Progenitor cell of endocrine pancreas (in vitro differentiated cells): ENCODE data around the gene DOK1. TPM values are rescaled to one million over a fixed set of nuclear protein-coding genes. Genes with fewer than 3 reads are reported as not detected.
A peak's percentile ranks its signal among the peaks of the same experiment; 100 is the strongest.
"Not testable (repeated sequence)": the region's sequence is repeated elsewhere in the genome, so short reads cannot be mapped to it uniquely, and the experiment has no call there.

Experiments used
- DNase-seq: peaks from one replicate; pipeline ENCODE4 v3.0.0; 2021; ENCODE audit warnings: low spot score; ENCODE audit not compliant: unreplicated experiment
- H3K27ac Mint-ChIP-seq: 2 replicates; pipeline ENCODE4 v1.8.0; 2021; ENCODE audit warnings: mild to moderate bottlenecking, moderate library complexity, mixed read lengths
- H3K27me3 Mint-ChIP-seq: 2 replicates; pipeline ENCODE4 v1.8.0; 2021; ENCODE audit warnings: mixed read lengths
- H3K36me3 Mint-ChIP-seq: 2 replicates; pipeline ENCODE4 v1.8.0; 2022; ENCODE audit warnings: mixed read lengths; ENCODE audit not compliant: insufficient read depth
- H3K4me1 Mint-ChIP-seq: 2 replicates; pipeline ENCODE4 v1.8.0; 2021; ENCODE audit warnings: low read depth, mixed read lengths
- H3K4me3 Mint-ChIP-seq: 2 replicates; pipeline ENCODE4 v1.8.0; 2021; ENCODE audit warnings: low read depth, mild to moderate bottlenecking, moderate library complexity, mixed read lengths
- H3K9me3 Mint-ChIP-seq: 2 replicates; pipeline ENCODE4 v1.8.0; 2021; ENCODE audit warnings: low read depth, mixed read lengths
- total RNA-seq: library from RNA; stranded (reverse); gene quantifications from 2 replicates; pipeline ENCODE4 v1.2.1, GENCODE V29; 2021
- TF ChIP-seq, protein P1 (sequence below): fragments of 200-600 bp; sonication (generic); IDR thresholded peaks from one replicate; pipeline ENCODE4 v1.5.0; 2021; ENCODE audit warnings: antibody characterized with exemption, mild to moderate bottlenecking; ENCODE audit not compliant: unreplicated experiment

The DOK1 gene
- total RNA-seq, 1 donor from 2014 or later: 18.5 TPM

DNA sequence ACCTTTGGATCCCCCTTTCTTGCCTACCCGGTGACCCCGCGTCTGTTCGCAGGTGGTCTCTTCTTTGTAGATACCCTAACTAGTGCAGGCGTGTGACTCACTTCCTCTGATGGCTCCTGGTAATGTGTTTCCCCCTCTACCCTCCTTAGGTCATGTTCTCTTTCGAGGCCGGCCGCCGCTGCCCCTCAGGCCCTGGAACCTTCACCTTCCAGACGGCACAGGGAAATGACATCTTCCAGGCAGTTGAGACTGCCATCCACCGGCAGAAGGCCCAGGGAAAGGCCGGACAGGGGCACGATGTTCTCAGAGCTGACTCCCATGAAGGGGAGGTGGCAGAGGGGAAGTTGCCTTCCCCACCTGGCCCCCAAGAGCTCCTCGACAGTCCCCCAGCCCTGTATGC is 1.6 kb downstream of the DOK1 start:
- no peak for DNase-seq
- Mint-ChIP-seq H3K27ac (no peak overlapping the region), H3K4me1 (peaks cover 16% of the 10 kb centered on the region), H3K27me3 (peaks cover 20% of the 10 kb centered on the region), H3K9me3 (no peaks in the 10 kb centered on the region), H3K4me3 (peak overlapping the region; percentile 88), H3K36me3 (no peaks in the 10 kb centered on the region)
- TF ChIP-seq, protein P1, sequence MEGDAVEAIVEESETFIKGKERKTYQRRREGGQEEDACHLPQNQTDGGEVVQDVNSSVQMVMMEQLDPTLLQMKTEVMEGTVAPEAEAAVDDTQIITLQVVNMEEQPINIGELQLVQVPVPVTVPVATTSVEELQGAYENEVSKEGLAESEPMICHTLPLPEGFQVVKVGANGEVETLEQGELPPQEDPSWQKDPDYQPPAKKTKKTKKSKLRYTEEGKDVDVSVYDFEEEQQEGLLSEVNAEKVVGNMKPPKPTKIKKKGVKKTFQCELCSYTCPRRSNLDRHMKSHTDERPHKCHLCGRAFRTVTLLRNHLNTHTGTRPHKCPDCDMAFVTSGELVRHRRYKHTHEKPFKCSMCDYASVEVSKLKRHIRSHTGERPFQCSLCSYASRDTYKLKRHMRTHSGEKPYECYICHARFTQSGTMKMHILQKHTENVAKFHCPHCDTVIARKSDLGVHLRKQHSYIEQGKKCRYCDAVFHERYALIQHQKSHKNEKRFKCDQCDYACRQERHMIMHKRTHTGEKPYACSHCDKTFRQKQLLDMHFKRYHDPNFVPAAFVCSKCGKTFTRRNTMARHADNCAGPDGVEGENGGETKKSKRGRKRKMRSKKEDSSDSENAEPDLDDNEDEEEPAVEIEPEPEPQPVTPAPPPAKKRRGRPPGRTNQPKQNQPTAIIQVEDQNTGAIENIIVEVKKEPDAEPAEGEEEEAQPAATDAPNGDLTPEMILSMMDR: no peak

- peaks cover 16% of the 10 kb centered on the region for H3K4me1 Mint-ChIP-seq
- peak overlapping the region; percentile 49 for H3K27ac Mint-ChIP-seq
- H3K9me3 Mint-ChIP-seq: no peaks in the 10 kb centered on the region
- DNase-seq: no peak
- H3K36me3 Mint-ChIP-seq: no peaks in the 10 kb centered on the region
- no peak overlapping the region for H3K4me3 Mint-ChIP-seq
- H3K27me3 Mint-ChIP-seq: peaks cover 20% of the 10 kb centered on the region
- TF ChIP-seq, protein P1: no peak
Measured at GRCh38 chr2:74556831-74557370, 2.4 kb downstream of the DOK1 start.

GRCh38 chr2:74558284-74559230 is 4.0 kb downstream of the DOK1 start:
- Mint-ChIP-seq H3K27me3 (peaks cover 32% of the 10 kb centered on the region), H3K4me1 (peaks cover 10% of the 10 kb centered on the region), H3K4me3 (no peak overlapping the region), H3K36me3 (no peaks in the 10 kb centered on the region), H3K9me3 (no peaks in the 10 kb centered on the region), H3K27ac (peak overlapping the region; percentile 82)
- no peak for DNase-seq
- TF ChIP-seq, protein P1: no peak

DNA sequence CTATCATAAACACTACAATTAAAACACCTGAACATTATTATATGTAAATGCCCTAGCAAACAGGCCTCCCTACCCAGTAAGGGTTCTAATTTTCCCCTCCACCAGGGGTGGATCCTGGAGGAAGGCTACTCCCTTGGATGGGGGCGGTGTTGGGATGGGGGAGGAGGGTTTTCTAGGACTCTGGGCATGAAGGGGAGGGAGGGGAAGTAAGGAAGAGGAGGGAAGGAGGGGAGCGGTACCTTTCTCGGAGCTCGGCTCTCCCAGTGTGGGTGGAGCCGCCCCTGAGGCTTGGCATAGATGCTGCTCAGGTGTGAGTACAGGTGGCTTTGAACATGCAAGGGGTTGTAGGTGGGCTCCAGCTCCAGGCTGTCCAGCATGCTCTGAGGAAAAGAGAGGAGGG is 5.4 kb downstream of the DOK1 start:
- TF ChIP-seq, protein P1: no peak
- DNase-seq: no peak
- Mint-ChIP-seq H3K4me1 (peaks cover 8% of the 10 kb centered on the region), H3K27ac (no peak overlapping the region), H3K9me3 (no peaks in the 10 kb centered on the region), H3K4me3 (no peak overlapping the region), H3K27me3 (peaks cover 39% of the 10 kb centered on the region), H3K36me3 (no peaks in the 10 kb centered on the region)

- H3K27me3 Mint-ChIP-seq: peaks cover 39% of the 10 kb centered on the region
- H3K27ac Mint-ChIP-seq: no peak overlapping the region
- TF ChIP-seq, protein P1: no peak
- H3K4me1 Mint-ChIP-seq: peaks cover 6% of the 10 kb centered on the region
- no peak for DNase-seq
- H3K9me3 Mint-ChIP-seq: no peaks in the 10 kb centered on the region
- no peaks in the 10 kb centered on the region for H3K36me3 Mint-ChIP-seq
- H3K4me3 Mint-ChIP-seq: no peak overlapping the region
Measured at GRCh38 chr2:74560591-74560990, 6.1 kb downstream of the DOK1 start.

- not testable (repeated sequence) for H3K4me1 Mint-ChIP-seq
Measured at GRCh38 chr2:74561022-74561421, 6.5 kb downstream of the DOK1 start.

More at GRCh38 chr2:74561022-74561421, 6.5 kb downstream of the DOK1 start:
- not testable (repeated sequence) for H3K4me3 Mint-ChIP-seq, H3K9me3 Mint-ChIP-seq, H3K27ac Mint-ChIP-seq, DNase-seq, H3K36me3 Mint-ChIP-seq
- peaks cover 44% of the 10 kb centered on the region for H3K27me3 Mint-ChIP-seq
